Testis (tissue), 2 donors: ENCODE data around the gene UBE3B.

Experiments used
- POLR2A ChIP-seq: fragments of 450-650 bp; IDR thresholded peaks from one replicate; pipeline ENCODE4 v1.6.1; 2017; ENCODE audit warnings: antibody characterized with exemption, mild to moderate bottlenecking, moderate library complexity
- TF ChIP-seq, protein P1 (sequence below), 3 experiments: fragments of 450-650 bp in 2 of 3; fragments of 200-600 bp in 1 of 3; sonication (generic) in 1 of 3; IDR thresholded peaks; one replicate each; pipeline ENCODE4 v1.5.1; 2016 to 2019; ENCODE audit warnings: antibody characterized with exemption in 3 of 3, mild to moderate bottlenecking in 2 of 3, moderate library complexity in 1 of 3

DNA sequence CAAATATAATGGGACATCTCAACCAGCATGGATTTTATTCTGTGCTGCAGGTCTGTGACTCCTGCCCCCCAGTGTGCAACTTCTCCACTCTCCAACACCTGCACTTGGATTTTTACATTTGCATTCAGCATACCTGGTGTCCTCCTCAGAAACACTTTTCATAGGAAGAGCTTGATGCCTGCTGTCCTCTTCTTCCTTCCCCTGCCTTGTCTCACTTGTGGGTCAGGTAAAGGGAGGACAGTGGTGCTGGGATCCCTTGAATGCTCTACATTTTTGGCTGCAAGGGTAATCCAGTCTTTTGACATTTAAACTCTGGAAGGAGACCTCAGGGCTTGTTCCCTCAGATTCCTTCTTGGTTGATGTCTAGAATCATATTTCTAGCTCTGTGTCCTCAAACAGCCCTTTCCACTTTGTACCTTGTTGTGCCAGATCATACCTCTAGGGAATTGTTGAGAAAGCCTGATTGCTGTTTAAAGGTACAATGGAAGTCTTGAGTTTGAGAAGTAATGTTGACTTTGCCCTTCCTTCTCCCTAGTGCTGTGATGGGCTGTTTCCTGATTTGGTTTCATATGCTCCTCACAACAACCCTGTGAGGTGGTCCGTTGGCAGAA, 12.6 kb downstream of the UBE3B start:
- TF ChIP-seq, protein P1, sequence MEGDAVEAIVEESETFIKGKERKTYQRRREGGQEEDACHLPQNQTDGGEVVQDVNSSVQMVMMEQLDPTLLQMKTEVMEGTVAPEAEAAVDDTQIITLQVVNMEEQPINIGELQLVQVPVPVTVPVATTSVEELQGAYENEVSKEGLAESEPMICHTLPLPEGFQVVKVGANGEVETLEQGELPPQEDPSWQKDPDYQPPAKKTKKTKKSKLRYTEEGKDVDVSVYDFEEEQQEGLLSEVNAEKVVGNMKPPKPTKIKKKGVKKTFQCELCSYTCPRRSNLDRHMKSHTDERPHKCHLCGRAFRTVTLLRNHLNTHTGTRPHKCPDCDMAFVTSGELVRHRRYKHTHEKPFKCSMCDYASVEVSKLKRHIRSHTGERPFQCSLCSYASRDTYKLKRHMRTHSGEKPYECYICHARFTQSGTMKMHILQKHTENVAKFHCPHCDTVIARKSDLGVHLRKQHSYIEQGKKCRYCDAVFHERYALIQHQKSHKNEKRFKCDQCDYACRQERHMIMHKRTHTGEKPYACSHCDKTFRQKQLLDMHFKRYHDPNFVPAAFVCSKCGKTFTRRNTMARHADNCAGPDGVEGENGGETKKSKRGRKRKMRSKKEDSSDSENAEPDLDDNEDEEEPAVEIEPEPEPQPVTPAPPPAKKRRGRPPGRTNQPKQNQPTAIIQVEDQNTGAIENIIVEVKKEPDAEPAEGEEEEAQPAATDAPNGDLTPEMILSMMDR (IDR thresholded peaks at IDR 0.05), result no peak
- TF ChIP-seq POLR2A, result no peak
